GM18870 (cell line): ENCODE results near the gene OGFOD3.
"Not testable (repeated sequence)": the region's sequence is repeated elsewhere in the genome, so short reads cannot be mapped to it uniquely, and the experiment has no call there.

ENCODE experiments used
- ATAC-seq: cut with Tn5 transposase; IDR thresholded peaks from one replicate; pipeline ENCODE4 v1.9.1; 2021; ENCODE audit warnings: moderate library complexity; ENCODE audit not compliant: unreplicated experiment

The OGFOD3 gene

DNA sequence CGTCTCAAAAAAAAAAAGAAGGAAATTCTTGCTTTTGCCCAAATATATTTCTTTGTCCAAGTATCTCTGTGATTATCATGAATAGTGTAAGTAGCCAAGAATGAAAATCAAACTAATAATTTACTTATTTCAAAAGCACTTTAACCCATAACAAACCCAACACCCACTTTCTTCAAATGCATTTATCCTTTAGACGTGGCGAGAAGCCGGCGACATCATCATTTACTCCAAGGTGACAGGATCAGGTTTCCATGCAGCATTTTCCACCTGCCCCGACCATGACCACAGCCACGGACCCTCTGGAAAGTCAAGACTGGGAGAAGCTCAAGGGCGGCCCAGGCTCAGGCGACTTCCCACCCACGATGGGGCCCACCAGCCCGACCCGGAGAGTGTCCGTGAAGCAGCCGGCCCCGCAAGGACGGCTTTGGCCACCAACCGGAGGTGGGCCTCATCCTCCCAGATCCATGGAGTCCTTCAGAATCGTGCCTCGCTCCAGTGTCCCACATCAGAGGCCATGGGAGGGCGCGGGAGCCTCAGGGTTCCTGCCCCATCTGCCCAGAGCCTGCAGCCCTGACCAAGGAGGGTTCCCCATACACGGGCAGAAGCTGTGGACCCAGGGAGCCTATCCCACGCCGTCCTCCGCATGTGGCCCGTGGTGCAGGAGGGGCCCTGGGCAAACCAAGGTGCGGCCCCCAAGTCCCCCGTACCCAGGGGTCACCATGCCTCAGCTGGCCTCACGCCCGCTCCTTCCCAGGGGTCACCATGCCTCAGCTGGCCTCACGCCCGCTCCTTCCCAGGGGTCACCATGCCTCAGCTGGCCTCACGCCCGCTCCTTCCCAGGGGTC lies 28.1 kb downstream of the OGFOD3 start:
- ATAC-seq = no peak

DNA sequence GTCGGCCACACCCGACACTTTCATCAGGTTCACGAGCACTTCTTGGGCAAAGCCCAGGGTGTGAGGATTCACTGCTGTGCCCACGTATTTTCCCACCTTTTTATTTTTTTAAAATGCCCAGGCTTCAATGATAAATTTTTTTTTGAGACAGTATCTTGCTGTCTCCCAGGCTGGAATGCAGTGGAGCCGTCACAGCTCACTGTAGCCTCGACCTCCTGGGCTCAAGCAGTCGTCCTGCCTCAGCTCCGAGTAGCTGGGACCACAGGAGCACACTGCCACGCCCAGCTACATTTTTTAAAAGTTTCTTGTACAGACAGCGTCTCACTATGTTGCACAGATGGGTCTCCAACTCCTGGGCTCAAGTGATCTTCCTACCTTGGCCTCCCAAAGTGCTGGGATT lies 29.0 kb downstream of the OGFOD3 start:
- no peak for ATAC-seq

DNA sequence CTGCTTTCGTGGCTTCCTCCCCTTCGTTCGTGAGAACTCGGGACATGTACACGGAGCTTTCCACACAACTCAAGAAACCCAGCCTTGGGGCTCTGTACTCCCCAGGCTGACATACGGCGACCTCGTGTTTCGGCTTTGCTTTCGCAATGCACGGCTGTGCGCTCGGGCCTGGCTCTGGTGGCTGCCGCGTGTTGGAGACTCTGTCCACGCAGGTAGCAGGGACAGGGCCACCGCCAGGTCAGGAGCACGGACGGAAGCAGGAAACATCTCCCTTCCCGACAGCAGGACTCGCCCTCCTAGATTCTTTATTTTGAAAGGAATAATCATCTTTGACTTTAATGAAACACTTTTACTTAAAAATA lies 29.5 kb downstream of the OGFOD3 start:
- no peak for ATAC-seq

DNA sequence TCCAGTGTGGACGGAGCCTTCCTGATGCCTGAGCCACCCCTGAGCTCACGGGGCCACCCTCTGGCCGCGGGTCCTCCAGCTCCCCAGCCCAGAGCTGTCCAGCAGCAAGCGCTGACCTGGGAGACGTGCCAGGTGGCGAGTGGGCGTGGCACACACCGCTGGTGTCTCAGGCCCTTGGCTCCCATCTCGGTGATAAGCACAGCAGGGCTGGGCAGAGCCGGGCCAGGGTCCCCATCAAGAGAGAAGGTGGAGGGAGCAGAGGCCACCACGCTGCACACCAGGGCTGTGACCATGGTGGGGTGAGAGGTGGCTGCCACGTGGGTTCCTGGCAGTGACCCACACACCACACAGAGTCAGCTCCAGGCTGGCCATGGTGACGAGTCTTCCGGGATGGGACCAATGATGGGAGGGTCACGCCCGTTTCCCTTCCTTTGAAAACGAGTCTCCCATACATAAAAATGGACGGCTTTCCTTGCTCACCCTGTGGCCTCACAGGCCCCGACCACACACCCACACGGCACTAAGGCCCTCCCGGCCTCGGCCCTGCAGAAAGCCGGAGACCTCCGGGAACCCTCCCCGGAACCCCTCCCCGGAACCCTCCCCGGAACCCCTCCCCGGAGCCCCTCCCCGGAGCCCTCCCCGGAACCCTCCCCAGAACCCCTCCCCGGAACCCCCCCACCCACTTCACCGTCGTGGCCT lies 30.0 kb downstream of the OGFOD3 start:
- ATAC-seq = no peak

DNA sequence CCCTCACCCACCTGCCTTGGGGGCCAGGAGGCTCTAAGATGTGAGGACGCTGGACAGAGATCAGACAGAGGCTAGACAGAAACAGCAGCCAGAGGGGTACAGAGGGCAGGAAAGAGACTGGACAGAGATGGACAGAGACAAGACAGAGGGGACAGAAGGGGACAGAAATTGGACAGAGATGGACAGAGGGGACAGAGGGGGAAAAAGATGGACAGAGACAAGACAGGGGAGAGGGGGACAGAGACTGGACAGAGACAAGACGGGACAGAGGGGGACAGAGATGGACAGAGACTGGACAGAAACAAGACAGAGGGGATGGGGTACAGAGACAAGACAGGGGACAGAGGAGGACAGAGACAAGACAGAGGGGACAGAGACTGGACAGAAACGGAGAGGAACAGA lies 30.7 kb downstream of the OGFOD3 start:
- no peak for ATAC-seq

DNA sequence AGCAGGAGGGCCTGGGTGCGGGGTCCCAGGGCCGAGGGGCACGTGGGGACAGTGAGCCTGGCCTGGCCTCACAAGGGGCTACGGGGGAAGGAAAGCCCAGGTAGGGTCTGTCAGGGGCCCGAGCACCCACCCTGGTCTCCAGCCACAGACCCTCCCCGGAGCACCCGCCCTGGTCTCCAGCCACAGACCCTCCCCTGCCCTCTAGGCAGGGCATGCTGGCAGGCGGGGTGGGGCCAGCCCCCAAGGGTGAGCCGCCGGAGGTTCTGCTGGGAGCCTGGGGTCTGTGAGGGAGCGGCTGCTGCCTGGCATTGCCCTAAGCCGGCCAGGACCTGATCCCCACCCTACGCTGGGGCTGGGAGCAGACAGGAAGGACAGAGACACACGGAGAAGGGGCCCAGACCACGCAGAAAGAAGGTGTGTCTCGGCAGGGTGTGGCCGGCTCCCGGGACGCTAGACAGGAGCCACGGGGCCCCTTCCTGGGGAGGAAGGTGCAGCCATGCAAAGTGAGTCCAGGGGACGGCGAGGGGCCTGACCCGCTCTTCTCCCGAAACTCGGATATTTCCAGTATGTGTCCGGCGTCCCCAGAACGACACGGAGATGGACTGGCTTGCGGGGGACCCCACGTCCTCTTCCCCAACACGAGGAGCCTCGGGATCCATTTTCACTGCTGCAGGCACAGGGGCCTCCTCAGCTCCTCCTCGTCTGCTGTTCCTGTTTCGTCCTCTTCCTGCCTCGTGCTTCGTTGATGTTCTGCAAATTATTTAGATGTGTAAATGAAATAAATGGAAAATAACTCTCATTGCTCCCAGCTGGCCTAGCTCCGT lies 31.3 kb downstream of the OGFOD3 start:
- ATAC-seq = no peak

DNA sequence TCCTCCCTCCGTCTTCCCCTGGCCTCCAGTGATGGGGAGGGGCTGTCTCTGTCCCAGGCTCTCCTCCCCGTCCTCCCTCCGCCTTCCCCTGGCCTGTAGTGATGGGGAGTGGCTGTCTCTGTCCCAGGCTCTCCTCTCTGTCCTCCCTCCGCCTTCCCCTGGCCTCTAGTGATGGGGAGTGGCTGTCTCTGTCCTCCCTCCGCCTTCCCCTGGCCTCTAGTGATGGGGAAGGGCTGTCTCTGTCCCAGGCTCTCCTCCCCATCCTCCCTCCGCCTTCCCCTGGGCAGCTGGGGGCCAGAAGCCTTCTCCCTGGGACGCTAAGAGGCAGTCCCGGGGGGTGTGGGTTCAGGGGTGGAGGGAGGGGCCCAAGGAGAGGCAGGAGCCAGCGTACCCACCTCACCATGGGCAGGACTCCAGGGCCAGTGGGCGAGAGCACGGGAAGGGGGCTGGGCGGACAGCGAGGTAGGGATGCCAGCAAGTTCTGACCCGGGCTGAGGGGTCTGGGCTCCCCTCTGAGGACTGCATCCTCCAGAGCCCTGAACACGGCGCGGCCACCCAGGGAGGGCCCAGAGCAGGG lies 32.0 kb downstream of the OGFOD3 start:
- ATAC-seq = no peak

DNA sequence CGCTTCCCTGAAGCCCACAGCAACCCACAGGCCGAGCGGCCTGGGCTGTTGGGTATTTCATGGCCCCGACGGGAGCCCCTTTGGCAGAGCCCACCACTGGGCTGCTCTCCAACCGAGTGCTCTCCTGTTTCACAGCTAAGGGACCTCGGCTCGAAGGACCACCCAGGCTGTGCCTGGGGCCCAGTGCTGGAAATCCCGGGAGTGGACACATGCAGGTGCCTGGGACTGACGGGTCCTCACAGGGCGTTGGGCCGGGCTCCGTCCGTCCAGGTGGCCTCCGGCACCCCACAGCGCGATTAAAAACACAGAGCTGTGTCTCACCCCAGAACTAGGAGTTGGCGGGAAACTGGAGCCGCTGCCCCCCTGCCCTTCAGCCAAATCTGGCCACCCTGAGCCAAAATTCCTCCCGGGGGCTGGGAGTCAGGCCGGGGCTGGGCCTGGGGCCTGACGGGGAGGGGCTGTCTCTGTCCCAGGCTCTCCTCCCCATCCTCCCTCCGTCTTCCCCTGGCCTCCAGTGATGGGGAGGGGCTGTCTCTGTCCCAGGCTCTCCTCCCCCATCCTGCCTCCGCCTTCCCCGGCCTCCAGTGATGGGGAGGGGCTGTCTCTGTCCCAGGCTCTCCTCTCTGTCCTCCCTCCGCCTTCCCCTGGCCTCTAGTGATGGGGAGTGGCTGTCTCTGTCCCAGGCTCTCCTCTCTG lies 32.7 kb downstream of the OGFOD3 start:
- ATAC-seq = no peak

DNA sequence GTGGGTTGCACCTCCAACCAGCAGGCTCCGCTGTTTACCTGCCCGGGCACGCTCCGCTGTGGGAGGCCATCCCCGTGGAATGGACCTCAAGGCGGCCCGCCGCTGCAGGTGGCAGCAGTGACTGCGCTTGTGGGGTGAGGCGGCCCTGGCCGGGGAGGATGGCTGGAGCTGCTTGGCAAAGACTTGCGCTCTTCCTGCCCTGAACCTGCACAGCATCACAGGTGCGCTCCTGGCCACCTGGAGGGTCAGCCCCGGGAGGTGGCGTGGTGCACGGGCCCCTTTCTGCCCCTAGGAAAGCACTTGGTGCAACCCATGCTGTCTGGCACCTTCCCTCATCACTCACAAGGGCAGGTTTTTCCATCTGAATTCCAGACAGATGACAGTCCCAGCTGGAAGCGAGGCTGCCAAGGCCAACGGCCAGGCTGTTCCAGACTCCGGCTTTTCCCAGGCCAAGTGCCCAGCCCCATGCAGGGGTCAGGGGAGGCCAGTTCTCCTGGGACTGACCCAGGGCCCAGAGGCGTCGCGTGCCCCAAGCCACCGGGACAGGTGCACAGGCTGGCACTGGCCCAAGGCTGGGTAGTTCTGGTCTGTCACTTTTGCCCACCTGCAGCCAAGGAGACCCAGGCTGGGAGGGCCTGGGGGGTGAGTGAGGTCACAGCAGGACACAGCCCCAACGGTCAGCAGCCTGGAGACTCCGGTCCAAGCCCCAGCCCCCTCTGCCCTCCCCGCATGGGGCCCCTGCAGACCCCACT lies 33.5 kb downstream of the OGFOD3 start:
- no peak for ATAC-seq

DNA sequence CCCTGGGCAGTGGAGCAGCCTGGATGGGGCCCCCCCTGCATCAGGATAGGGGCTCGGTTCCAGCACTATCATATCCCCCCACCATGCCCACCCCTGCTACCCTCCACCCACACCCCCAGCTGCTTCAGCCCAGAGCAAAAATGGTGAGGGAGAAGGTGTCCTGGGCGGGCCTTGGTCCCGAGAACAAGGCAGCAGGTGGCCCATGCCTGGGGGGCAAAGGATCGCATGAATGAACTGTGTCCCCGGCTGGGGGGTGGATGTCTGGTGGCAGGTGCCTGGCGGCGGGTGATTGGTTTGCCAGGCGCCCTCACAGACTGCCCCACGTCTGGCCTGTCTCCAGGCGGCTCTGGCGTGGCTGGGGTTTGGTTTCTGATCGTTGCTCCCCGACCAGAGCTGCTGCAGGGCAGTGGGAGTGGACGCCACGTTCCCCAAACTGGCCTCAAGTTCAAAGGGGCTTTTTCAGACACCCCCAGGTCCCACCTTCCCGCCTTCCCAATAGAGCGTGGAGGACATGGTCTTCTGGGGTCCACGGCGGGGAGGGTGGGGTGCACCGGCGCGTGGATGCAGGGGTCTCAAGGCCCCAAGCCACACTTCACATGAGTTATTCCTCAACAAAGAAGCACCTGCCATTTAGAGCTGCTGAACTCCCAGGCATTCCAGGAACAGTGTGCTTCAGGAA lies 34.2 kb downstream of the OGFOD3 start:
- no peak for ATAC-seq

DNA sequence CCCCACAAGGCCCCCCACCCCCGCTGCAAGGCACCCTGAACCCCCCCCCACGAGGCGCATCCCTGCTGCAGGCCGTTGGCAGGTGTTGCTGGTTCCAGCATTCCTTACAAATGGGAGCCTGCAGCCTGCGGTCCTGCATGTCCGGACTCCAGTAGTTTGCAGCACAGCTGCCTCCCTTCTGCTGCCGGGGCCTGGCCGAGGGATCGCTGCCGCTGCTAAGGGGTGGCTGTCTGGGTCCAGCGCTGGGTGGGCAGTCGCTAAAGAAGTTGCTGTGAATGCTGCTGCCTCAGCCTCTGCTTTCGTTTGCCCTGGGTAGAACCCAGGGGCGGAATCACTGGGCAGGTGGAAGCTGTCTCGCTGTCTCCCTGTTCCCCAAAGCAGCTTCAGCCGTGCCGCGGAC lies 35.0 kb downstream of the OGFOD3 start:
- ATAC-seq = no peak

DNA sequence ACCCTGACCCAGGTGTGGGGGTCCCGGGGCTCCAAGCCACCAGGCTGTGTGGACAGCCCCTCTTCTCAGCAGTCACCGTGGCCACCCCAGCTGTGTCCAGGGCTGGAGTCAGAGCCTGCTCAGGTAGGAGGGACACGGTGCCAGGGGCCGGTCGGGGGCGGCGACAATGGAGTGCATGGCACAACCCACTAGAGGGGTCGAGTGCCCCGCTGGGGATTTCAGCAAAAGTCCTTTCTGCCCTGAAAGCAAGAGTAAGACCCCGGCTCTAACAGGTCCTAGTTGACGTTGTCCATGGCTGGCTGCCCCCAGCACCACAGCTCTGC lies 35.5 kb downstream of the OGFOD3 start:
- no peak for ATAC-seq

DNA sequence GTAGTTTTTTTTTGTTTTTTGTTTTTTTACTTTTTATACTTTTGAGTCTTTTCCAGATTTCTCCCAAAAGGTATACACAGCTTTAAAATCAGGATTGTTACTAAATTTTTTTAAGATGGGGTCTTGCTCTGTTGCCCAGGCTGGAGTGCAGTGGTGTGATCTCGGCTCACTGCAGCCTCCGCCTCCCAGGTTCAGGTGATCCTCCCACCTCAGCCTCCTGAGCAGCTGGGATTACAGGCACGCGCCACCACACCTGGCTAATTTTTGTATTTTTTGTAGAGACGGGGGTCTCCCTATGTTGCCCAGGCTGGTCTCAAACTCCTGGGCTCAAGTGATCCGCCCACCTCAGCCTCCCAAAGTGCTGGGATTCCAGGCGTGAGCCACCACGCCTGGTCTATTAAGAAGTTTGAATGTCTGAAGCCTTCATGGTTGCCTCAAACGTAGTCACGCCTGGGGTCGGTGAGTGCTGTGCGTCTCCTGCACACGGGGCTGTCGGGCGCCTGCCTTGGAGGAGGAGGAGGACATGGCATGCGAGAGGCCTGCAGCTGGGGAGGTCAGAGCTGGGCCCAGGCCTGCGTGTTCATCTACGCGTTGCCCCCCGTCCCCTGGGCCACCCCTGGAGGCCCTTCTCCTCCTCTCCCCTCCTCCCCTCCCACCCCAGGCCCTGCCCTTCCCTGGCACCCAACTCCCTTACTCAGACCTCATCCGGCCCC lies 36.0 kb downstream of the OGFOD3 start:
- not testable (repeated sequence) for ATAC-seq

DNA sequence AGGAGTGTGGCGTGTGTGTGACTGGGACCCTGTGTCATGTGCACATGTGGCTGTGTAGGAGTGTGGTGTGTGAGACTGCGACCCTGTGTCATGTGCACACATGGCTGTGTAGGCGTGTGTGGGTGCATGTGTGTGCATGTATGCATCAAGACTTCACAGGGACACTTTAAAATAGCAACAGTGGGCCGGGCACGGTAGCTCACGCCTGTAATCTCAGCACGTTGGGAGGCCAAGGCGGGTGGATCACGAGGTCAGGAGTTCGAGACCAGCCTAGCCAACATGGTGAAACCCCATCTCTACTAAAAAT lies 36.7 kb downstream of the OGFOD3 start:
- ATAC-seq = not testable (repeated sequence)

DNA sequence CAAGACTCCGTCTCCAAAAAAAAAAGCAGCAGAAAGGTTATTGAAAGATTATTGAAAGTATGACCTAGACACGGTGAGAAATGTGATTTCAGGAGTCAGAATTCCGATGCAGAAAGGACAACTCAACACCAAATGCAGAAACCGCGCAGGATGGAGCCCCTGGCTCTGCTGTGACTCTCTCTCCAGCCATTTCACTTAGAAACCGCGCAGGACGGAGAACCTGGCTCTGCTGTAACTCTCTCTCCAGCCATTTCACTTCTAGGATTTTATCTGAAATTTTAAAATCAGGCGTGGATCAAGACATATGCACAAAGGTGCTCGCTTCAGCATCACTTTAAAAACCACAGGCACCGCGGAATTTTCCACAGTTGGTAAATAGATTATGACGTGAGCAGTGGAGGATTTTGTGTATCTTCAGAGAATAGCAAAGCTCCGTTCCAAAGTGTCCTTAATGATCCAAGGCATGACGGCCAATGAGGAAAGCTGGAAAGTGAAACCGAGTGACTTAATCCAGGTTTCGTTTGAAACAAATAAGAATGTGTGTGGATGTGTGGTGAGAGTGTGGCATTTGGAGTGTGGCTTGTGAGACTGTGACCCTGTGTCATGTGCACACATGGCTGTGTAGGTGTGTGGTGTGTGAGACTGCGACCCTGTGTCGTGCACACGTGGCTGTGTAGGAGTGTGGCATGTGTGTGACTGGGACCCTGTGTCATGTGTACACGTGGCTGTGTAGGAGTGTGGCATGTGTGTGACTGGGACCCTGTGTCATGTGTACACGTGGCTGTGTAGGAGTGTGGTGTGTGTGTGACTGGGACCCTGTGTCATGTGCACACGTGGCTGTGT lies 37.3 kb downstream of the OGFOD3 start:
- no peak for ATAC-seq

DNA sequence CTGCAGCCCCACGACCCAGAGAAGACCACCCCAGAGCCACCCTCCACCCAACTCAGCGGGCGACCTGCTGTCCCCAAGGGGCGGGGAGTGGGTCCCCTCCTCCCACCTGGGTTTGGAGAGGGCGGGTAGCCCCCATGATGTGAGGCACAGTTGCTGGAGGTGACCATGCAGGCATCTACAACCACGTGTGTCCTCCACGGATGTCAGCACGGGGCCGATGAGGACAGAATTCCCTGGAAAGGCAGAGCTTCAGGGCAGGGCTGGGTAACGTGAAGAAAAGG lies 39.7 kb downstream of the OGFOD3 start:
- no peak for ATAC-seq

DNA sequence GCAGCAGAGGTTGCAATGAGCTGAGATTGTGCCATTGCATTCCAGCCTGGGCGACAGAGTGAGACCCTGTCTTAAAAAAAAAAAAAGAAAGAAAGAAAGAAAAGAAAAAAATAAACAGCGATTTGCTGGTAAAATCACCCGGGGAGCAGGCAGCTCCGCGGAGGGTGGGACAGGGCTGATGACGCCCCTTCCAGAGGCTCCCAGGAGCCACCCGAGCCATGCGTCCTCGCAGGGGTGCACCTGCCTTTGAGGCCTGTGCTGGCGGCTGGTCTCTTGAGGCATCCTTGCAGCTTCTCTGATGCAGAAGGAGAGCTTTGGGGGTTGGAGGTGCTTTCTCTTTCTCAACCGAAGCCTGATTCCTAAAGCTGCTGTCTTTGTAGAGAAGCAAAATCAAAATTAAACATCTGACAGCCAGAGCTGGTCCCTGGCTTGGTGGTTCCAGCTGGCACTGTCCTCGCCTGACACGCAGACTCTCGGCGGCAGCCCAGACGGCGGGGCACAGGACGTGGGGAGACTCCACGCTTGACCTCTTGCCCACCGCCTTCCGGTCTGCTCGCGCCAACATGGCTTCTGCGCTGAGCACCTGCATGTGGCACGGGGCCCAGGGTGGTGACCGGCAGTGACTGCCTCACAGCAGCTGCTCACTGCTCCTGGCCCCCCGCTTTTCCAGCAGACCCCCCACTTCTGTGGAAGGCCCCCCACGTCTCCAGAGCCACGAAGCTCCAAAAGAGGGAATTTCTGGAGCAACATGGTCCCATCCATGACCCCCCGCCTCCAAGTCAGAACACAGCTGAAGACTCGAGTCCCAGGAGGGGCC lies 40.3 kb downstream of the OGFOD3 start:
- no peak for ATAC-seq

DNA sequence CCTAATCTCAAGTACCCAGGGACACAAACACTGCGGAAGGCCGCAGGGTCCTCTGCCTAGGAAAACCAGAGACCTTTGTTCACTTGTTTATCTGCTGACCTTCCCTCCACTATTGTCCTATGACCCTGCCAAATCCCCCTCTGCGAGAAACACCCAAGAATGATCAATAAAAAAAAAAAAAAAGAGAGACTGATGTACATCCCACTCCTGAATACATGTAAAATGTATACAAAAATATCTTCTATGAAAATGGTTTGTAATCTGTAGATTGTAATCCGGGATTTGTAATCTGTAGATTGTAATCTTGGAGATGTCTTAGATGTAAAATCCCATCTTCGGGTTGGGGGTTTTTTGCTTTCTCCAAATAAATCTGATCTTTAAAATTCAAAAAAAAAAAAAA lies 41.1 kb downstream of the OGFOD3 start:
- not testable (repeated sequence) for ATAC-seq
